ENCODE results near the gene THY1. TPM values are rescaled to one million over a fixed set of nuclear protein-coding genes. Genes with fewer than 3 reads are reported as not detected.

THY1 gene
- polyA plus RNA-seq, 1 donor from 2014 or later, result 98.3 TPM

DNA sequence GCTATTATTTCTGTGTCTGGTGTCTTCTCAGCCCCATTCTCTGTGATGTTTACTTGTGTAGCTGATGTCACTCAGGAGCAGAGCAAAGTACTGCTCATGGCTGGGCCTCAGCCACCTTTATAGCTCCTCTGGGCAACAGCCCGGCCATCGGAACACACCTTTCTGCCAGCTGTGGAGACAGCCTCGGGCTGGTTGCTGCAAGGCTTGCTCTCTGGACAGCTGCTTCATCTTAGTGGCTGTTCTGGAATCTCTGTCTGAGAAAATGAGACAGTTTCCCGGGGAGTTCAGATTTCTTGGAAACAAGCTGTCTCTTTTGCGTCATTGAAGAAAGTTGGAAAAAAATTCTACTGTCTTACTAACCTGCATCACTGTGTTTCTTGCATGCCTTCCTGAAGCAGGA, 20.0 kb downstream of the THY1 start:
- Histone ChIP-seq H3K9ac (ENCODE audit: low read length) (no peak overlapping the region), H3K9me3 (ENCODE audit: low read length) (no peaks in the 10 kb centered on the region), H3K79me2 (replicated peaks; ENCODE audit: insufficient read depth, low read length) (no peaks in the 10 kb centered on the region), H3K36me3 (ENCODE audit: insufficient read depth, low read length) (no peaks in the 10 kb centered on the region), H2AFZ (ENCODE audit: low read depth, low read length) (no peak overlapping the region), H3F3A (ENCODE audit: insufficient read depth, low read length, poor library complexity, severe bottlenecking) (no peaks in the 10 kb centered on the region), H3K9me2 (ENCODE audit: insufficient read depth, low read length) (no peaks in the 10 kb centered on the region), H4K20me1 (ENCODE audit: insufficient read depth) (no peaks in the 10 kb centered on the region), H3K4me3 (ENCODE audit: low read length) (no peak overlapping the region), H3K27me3 (ENCODE audit: insufficient read depth, low read depth, low read length) (no peaks in the 10 kb centered on the region), H3K27ac (ENCODE audit: low read length) (no peak overlapping the region), H3K4me2 (ENCODE audit: low read length) (no peak overlapping the region)
- no peak for TF ChIP-seq SMC3 (conservative IDR thresholded peaks at IDR 0.05; ENCODE audit: poor library complexity)
- TF ChIP-seq RAD21 (conservative IDR thresholded peaks at IDR 0.05), result no peak
- no peak for TF ChIP-seq POLR2AphosphoS5 (IDR thresholded peaks at IDR 0.05)
- TF ChIP-seq, protein P1, sequence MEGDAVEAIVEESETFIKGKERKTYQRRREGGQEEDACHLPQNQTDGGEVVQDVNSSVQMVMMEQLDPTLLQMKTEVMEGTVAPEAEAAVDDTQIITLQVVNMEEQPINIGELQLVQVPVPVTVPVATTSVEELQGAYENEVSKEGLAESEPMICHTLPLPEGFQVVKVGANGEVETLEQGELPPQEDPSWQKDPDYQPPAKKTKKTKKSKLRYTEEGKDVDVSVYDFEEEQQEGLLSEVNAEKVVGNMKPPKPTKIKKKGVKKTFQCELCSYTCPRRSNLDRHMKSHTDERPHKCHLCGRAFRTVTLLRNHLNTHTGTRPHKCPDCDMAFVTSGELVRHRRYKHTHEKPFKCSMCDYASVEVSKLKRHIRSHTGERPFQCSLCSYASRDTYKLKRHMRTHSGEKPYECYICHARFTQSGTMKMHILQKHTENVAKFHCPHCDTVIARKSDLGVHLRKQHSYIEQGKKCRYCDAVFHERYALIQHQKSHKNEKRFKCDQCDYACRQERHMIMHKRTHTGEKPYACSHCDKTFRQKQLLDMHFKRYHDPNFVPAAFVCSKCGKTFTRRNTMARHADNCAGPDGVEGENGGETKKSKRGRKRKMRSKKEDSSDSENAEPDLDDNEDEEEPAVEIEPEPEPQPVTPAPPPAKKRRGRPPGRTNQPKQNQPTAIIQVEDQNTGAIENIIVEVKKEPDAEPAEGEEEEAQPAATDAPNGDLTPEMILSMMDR (IDR thresholded peaks at IDR 0.05; ENCODE audit: poor library complexity, severe bottlenecking), result no peak
- no peak for TF ChIP-seq TAF1 (IDR thresholded peaks at IDR 0.05; ENCODE audit: low read depth)
- no peak for TF ChIP-seq MXI1 (conservative IDR thresholded peaks at IDR 0.05; ENCODE audit: poor library complexity, severe bottlenecking)
- no peak for TF ChIP-seq EZH2 (IDR thresholded peaks at IDR 0.05; ENCODE audit: borderline replicate concordance, insufficient read depth, low read length, poor library complexity, severe bottlenecking)
- no peak for TF ChIP-seq EP300 (conservative IDR thresholded peaks at IDR 0.05; ENCODE audit: poor library complexity, severe bottlenecking)
- TF ChIP-seq, protein P2, sequence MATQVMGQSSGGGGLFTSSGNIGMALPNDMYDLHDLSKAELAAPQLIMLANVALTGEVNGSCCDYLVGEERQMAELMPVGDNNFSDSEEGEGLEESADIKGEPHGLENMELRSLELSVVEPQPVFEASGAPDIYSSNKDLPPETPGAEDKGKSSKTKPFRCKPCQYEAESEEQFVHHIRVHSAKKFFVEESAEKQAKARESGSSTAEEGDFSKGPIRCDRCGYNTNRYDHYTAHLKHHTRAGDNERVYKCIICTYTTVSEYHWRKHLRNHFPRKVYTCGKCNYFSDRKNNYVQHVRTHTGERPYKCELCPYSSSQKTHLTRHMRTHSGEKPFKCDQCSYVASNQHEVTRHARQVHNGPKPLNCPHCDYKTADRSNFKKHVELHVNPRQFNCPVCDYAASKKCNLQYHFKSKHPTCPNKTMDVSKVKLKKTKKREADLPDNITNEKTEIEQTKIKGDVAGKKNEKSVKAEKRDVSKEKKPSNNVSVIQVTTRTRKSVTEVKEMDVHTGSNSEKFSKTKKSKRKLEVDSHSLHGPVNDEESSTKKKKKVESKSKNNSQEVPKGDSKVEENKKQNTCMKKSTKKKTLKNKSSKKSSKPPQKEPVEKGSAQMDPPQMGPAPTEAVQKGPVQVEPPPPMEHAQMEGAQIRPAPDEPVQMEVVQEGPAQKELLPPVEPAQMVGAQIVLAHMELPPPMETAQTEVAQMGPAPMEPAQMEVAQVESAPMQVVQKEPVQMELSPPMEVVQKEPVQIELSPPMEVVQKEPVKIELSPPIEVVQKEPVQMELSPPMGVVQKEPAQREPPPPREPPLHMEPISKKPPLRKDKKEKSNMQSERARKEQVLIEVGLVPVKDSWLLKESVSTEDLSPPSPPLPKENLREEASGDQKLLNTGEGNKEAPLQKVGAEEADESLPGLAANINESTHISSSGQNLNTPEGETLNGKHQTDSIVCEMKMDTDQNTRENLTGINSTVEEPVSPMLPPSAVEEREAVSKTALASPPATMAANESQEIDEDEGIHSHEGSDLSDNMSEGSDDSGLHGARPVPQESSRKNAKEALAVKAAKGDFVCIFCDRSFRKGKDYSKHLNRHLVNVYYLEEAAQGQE (IDR thresholded peaks at IDR 0.05; ENCODE audit: borderline replicate concordance), result no peak

DNA sequence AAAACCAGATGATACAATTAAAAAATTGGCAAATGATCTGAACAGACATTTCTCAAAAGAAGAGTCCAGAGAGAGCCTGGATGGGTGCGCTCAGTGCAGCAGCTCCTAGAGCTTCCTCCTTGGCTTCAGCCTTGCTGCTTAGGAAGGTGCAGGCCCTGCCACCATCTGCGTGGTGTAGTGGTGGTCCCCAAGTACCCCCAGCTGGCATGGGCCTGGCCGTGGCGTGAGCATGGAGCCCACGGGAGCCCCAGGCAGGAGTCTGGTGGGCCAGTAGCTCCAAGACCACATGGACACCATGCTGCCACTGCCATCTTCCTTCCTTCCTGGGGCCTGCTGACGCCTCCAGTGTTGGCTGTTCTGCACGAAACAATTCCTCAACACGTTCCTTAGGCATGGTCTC, 20.5 kb downstream of the THY1 start:
- Histone ChIP-seq H3K4me2 (ENCODE audit: low read length) (no peak overlapping the region), H3K27ac (ENCODE audit: low read length) (no peak overlapping the region), H3K79me2 (replicated peaks; ENCODE audit: insufficient read depth, low read length) (no peaks in the 10 kb centered on the region), H3K27me3 (ENCODE audit: insufficient read depth, low read depth, low read length) (no peaks in the 10 kb centered on the region), H3K9me3 (ENCODE audit: low read length) (no peaks in the 10 kb centered on the region), H3K9ac (ENCODE audit: low read length) (no peak overlapping the region), H4K20me1 (ENCODE audit: insufficient read depth) (no peaks in the 10 kb centered on the region), H3F3A (ENCODE audit: insufficient read depth, low read length, poor library complexity, severe bottlenecking) (no peaks in the 10 kb centered on the region), H3K9me2 (ENCODE audit: insufficient read depth, low read length) (no peaks in the 10 kb centered on the region), H3K4me3 (ENCODE audit: low read length) (no peak overlapping the region), H3K36me3 (ENCODE audit: insufficient read depth, low read length) (no peaks in the 10 kb centered on the region), H2AFZ (ENCODE audit: low read depth, low read length) (no peak overlapping the region)
- TF ChIP-seq SMC3 (conservative IDR thresholded peaks at IDR 0.05; ENCODE audit: poor library complexity) (no peak), POLR2AphosphoS5 (IDR thresholded peaks at IDR 0.05) (no peak), MXI1 (conservative IDR thresholded peaks at IDR 0.05; ENCODE audit: poor library complexity, severe bottlenecking) (no peak), TAF1 (IDR thresholded peaks at IDR 0.05; ENCODE audit: low read depth) (no peak), EP300 (conservative IDR thresholded peaks at IDR 0.05; ENCODE audit: poor library complexity, severe bottlenecking) (no peak), RAD21 (conservative IDR thresholded peaks at IDR 0.05) (no peak), EZH2 (IDR thresholded peaks at IDR 0.05; ENCODE audit: borderline replicate concordance, insufficient read depth, low read length, poor library complexity, severe bottlenecking) (no peak)
- TF ChIP-seq, protein P2 (IDR thresholded peaks at IDR 0.05; ENCODE audit: borderline replicate concordance), result no peak
- TF ChIP-seq, protein P1 (IDR thresholded peaks at IDR 0.05; ENCODE audit: poor library complexity, severe bottlenecking), result no peak
